Stimulated activated CD8-positive, alpha-beta memory T cell treated with anti-CD3 and anti-CD28 coated beads, Interleukin-4, amount 100 ng/mL, for 48 hours (primary cell): ENCODE results near the gene FARP1.

ENCODE experiments used
- DNase-seq: peaks from one replicate; pipeline ENCODE4 v3.0.0-alpha.2; 2020

FARP1 gene

GRCh38 chr13:98142380-98143156 lies at the start of gene FARP1:
TSS of gene FARP1 (plus strand) at chr13:98143094. CDS start at chr13:98213243, 70,149 bp downstream.
- peak; percentile 45 for DNase-seq

- no peak for DNase-seq
Observed at GRCh38 chr13:98094678-98095266, 48.1 kb upstream of the FARP1 start.

- DNase-seq = no peak
Observed at GRCh38 chr13:98096059-98096458, 46.8 kb upstream of the FARP1 start.

- no peak for DNase-seq
Observed at GRCh38 chr13:98097749-98098148, 45.1 kb upstream of the FARP1 start.

- DNase-seq = no peak
Observed at GRCh38 chr13:98098516-98098915, 44.4 kb upstream of the FARP1 start.

- no peak for DNase-seq
Observed at GRCh38 chr13:98099627-98100026, 43.3 kb upstream of the FARP1 start.

- no peak for DNase-seq
Observed at GRCh38 chr13:98100481-98100880, 42.4 kb upstream of the FARP1 start.

- DNase-seq = no peak
Observed at GRCh38 chr13:98103531-98103930, 39.4 kb upstream of the FARP1 start.

GRCh38 chr13:98103942-98104880 lies 38.7 kb upstream of the FARP1 start:
- no peak for DNase-seq

GRCh38 chr13:98105929-98106336 lies 37.0 kb upstream of the FARP1 start:
- DNase-seq = no peak

- DNase-seq = no peak
Observed at GRCh38 chr13:98108341-98108740, 34.6 kb upstream of the FARP1 start.

- DNase-seq = no peak
Observed at GRCh38 chr13:98109226-98109853, 33.6 kb upstream of the FARP1 start.

GRCh38 chr13:98110749-98111148 lies 32.1 kb upstream of the FARP1 start:
- DNase-seq = no peak

GRCh38 chr13:98111168-98112098 lies 31.5 kb upstream of the FARP1 start:
- DNase-seq = no peak

GRCh38 chr13:98112456-98112855 lies 30.4 kb upstream of the FARP1 start:
- no peak for DNase-seq

- DNase-seq = no peak
Observed at GRCh38 chr13:98118865-98119264, 24.0 kb upstream of the FARP1 start.

GRCh38 chr13:98123176-98123575 lies 19.7 kb upstream of the FARP1 start:
- no peak for DNase-seq

- no peak for DNase-seq
Observed at GRCh38 chr13:98129059-98129746, 13.7 kb upstream of the FARP1 start.

- no peak for DNase-seq
Observed at GRCh38 chr13:98133946-98134345, 8.9 kb upstream of the FARP1 start.

- no peak for DNase-seq
Observed at GRCh38 chr13:98134901-98135300, 8.0 kb upstream of the FARP1 start.

GRCh38 chr13:98141091-98141490 lies 1.8 kb upstream of the FARP1 start:
- no peak for DNase-seq
